Stimulated activated CD8-positive, alpha-beta memory T cell treated with anti-CD3 and anti-CD28 coated beads, Interleukin-7, amount 100 ng/mL, for 24 hours (primary cell): ENCODE measurements around the gene FAM156A.
A peak's percentile ranks its signal among the peaks of the same experiment; 100 is the strongest.
"Not testable (repeated sequence)": the region's sequence is repeated elsewhere in the genome, so short reads cannot be mapped to it uniquely, and the experiment has no call there.

Source experiments
- DNase-seq: peaks from one replicate; pipeline ENCODE4 v3.0.0-alpha.2; 2020; ENCODE audit warnings: low read depth

Gene FAM156A

GRCh38 chrX:52966993-52967738 lies 8.8 kb upstream of the FAM156A start:
- not testable (repeated sequence) for DNase-seq

- DNase-seq: not testable (repeated sequence)
Observed at GRCh38 chrX:52958961-52959360, 643 bp upstream of the FAM156A start.

GRCh38 chrX:52949884-52950283 lies 8.4 kb downstream of the FAM156A start:
- DNase-seq: not testable (repeated sequence)

- DNase-seq: not testable (repeated sequence)
Observed at GRCh38 chrX:52949325-52949724, 9.0 kb downstream of the FAM156A start.

GRCh38 chrX:52948265-52948664 lies 10.1 kb downstream of the FAM156A start:
- not testable (repeated sequence) for DNase-seq

- not testable (repeated sequence) for DNase-seq
Observed at GRCh38 chrX:52947501-52947900, 10.8 kb downstream of the FAM156A start.

GRCh38 chrX:52945838-52946494 lies 12.4 kb downstream of the FAM156A start:
- not testable (repeated sequence) for DNase-seq

GRCh38 chrX:52941728-52942127 lies 16.6 kb downstream of the FAM156A start:
- DNase-seq: not testable (repeated sequence)

- not testable (repeated sequence) for DNase-seq
Observed at GRCh38 chrX:52940704-52941103, 17.6 kb downstream of the FAM156A start.

GRCh38 chrX:52935470-52935784 lies 22.9 kb downstream of the FAM156A start:
- DNase-seq: not testable (repeated sequence)

- peak; percentile 82 for DNase-seq
Observed at GRCh38 chrX:52934704-52935469, 23.4 kb downstream of the FAM156A start.

GRCh38 chrX:52933976-52934703 lies 24.2 kb downstream of the FAM156A start:
- no peak for DNase-seq

- DNase-seq: no peak
Observed at GRCh38 chrX:52933213-52933612, 25.1 kb downstream of the FAM156A start.

GRCh38 chrX:52930214-52930613 lies 28.1 kb downstream of the FAM156A start:
- DNase-seq: not testable (repeated sequence)

- no peak for DNase-seq
Observed at GRCh38 chrX:52923781-52924241, 34.5 kb downstream of the FAM156A start.

GRCh38 chrX:52914704-52915103 lies 43.6 kb downstream of the FAM156A start:
- DNase-seq: not testable (repeated sequence)

GRCh38 chrX:52913681-52914080 lies 44.6 kb downstream of the FAM156A start:
- not testable (repeated sequence) for DNase-seq

GRCh38 chrX:52909313-52909969 lies 48.9 kb downstream of the FAM156A start:
- not testable (repeated sequence) for DNase-seq

- DNase-seq: not testable (repeated sequence)
Observed at GRCh38 chrX:52907900-52908299, 50.4 kb downstream of the FAM156A start.

GRCh38 chrX:52907137-52907536 lies 51.2 kb downstream of the FAM156A start:
- DNase-seq: not testable (repeated sequence)

- DNase-seq: not testable (repeated sequence)
Observed at GRCh38 chrX:52906072-52906471, 52.2 kb downstream of the FAM156A start.
